ENCODE data around the gene OR51B6.
"Not testable (repeated sequence)": the region's sequence is repeated elsewhere in the genome, so short reads cannot be mapped to it uniquely, and the experiment has no call there.

- TF ChIP-seq CTCF, POLR2A (IDR thresholded peaks at IDR 0.05): not testable (repeated sequence)
Observed at GRCh38 chr11:5366365-5366764, 15.1 kb downstream of the OR51B6 start.
